ENCODE results near the gene AIRE.
"Not testable (repeated sequence)": the region's sequence is repeated elsewhere in the genome, so short reads cannot be mapped to it uniquely, and the experiment has no call there.

AIRE gene

DNA sequence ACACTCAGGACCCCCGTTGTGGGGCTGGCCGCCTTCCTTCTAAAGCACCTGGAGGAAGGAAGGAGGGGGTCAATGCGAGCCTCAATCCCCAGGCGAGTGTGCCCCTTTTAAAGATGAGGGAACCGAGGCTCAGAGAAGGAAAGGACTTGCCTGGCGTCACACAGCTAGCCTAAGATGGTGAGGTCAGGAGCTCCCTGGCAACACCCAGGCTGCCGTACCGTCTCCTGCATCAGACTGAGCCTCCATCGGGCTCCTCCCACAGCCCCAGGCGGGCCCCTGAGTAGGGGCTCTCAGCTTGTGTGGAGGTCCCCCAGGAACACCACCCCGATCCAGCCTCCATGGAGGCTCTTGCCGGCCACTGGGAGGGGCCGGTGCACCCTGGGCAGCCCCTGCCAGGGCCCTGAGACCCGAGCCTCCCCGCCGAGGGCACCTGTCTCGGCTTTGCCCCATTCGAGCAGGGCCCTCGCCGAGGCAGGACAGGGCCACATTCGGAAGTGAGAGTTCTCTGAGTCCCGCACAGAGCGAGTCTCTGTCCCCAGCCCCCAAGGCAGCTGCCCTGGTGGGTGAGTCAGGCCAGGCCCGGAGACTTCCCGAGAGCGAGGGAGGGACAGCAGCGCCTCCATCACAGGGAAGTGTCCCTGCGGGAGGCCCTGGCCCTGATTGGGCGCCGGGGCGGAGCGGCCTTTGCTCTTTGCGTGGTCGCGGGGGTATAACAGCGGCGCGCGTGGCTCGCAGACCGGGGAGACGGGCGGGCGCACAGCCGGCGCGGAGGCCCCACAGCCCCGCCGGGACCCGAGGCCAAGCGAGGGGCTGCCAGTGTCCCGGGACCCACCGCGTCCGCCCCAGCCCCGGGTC, at the start of gene AIRE:
AIRE (plus strand) TSS at position 739 of the 855 bp plus-strand sequence. CDS start 131 bp downstream, outside the sequence.
- Mint-ChIP-seq H3K4me3 (no peak within 1 kb of the TSS), H3K9me3 (no peaks in the 10 kb centered on the region), H3K27me3 (peaks cover 12% of the 10 kb centered on the region), H3K27ac (no peak within 1 kb of the TSS), H3K4me1 (no peaks in the 10 kb centered on the region)
- DNase-seq (no peak), ATAC-seq (peak; percentile 17)

DNA sequence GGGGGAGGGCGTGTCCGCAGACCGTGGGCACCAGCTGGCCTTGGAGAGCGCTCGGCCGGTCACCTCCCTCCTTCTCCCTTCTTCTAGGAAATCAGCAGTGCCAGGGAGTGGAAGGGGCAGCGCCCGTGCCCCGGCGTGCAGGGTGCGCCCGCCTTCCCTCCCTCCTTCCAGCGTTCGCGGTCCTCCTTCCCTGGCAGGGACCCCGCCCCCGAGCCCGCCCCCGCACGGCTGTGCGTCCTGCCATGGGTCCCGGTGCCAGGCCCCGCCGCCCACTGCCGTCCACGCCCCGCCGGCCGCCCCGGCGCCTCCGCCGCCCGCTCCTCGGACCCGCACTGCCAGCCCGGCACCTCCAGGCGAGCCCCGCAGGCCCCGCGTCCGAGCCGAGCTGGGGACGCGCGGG, 45.3 kb upstream of the AIRE start:
- not testable (repeated sequence) for H3K27ac Mint-ChIP-seq, H3K4me3 Mint-ChIP-seq, H3K27me3 Mint-ChIP-seq, H3K9me3 Mint-ChIP-seq, H3K4me1 Mint-ChIP-seq, DNase-seq
- ATAC-seq = peak; percentile 1

DNA sequence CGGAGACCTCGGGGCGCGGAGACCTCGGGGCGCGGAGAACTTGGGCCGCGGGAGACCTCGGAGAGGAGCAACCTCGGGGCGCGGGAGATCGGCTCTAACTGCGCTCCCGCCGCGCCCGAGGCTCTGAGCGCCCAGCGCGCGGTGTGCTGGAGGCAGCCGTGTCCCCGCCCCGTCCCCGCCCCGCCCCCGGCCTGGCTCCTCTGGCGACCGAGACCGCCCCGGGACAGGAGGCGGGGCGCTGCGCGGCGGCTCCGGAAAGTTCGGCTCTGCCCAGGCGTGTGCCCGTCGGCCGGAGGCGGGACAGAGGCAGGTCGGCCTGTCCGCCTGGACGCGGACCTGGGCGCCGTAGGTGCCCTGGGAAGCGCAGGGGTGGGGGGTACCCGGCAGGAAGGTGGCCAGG, 44.8 kb upstream of the AIRE start, which contains the start of gene ICOSLG:
ICOSLG (minus strand) TSS at position 102 of the 400 bp plus-strand sequence. CDS start 126 bp downstream, outside the sequence.
- H3K4me3 Mint-ChIP-seq, H3K27ac Mint-ChIP-seq, DNase-seq, H3K4me1 Mint-ChIP-seq, H3K27me3 Mint-ChIP-seq, H3K9me3 Mint-ChIP-seq: not testable (repeated sequence)
- peak; percentile 53 for ATAC-seq

DNA sequence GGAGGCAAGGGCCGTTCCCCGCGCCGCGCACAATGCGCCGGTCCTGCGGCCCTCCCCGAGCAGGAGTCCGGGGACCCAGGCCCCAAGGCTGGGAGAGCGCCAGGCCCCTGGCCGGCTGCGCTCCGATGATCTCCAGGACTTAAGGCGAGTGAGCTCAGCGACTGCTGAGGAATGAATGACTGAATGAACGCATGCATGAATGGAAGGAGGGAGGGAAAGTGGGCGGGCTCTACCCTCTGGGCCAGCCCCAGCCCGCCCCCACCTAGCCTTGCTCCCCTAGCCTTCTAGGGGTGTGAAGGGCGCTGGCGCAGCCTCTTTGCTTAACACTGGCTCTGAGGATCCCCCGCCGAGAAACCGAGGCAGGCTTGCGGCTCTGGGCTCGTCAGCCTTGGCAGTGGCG, 44.4 kb upstream of the AIRE start:
- not testable (repeated sequence) for H3K4me3 Mint-ChIP-seq, DNase-seq, H3K27me3 Mint-ChIP-seq, H3K4me1 Mint-ChIP-seq, H3K27ac Mint-ChIP-seq, H3K9me3 Mint-ChIP-seq
- peak; percentile 27 for ATAC-seq

DNA sequence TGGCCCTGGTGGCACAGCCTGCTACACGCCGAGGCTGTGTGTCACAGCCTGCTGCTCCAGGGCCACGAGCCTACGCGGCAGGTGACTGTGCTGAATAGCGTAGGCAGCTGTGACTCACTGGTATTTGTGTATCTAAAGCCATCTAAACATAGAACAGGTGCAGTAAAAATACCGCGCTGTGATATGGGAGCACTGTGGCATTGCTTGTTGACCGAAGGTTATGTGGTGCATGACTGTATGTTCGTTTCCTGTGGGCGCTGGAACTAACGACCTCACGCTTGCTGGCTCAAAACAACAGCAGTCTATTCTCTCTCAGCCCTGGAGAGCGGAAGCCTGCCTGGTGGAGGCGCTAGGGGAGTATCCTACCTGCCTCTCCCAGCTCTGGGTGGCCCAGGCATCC, 41.7 kb upstream of the AIRE start:
- not testable (repeated sequence) for H3K27me3 Mint-ChIP-seq, H3K4me1 Mint-ChIP-seq, H3K27ac Mint-ChIP-seq, H3K9me3 Mint-ChIP-seq, H3K4me3 Mint-ChIP-seq, DNase-seq
- ATAC-seq = peak; percentile 91

DNA sequence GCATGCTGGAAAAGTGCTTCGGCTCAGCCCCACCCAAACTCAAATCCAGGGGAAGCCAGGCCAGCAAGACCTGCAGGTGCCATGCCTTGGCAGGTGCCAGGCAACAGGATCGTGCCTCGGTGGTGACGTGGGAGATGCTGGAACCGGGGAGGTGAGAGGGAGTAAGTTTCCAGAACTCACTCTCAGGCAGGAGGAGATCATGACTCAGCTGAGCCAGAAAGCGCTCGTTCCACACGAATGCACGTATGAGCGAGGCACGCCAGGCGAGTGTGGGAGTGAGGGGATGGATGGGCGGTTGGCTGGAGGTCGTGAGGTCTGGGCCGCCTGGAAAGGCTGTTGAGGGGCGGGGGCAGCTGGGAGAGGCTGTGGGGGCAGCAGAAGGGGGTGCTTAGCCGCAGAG, 37.8 kb upstream of the AIRE start:
- not testable (repeated sequence) for H3K27ac Mint-ChIP-seq, H3K4me3 Mint-ChIP-seq, H3K4me1 Mint-ChIP-seq, H3K27me3 Mint-ChIP-seq, H3K9me3 Mint-ChIP-seq, DNase-seq, ATAC-seq

DNA sequence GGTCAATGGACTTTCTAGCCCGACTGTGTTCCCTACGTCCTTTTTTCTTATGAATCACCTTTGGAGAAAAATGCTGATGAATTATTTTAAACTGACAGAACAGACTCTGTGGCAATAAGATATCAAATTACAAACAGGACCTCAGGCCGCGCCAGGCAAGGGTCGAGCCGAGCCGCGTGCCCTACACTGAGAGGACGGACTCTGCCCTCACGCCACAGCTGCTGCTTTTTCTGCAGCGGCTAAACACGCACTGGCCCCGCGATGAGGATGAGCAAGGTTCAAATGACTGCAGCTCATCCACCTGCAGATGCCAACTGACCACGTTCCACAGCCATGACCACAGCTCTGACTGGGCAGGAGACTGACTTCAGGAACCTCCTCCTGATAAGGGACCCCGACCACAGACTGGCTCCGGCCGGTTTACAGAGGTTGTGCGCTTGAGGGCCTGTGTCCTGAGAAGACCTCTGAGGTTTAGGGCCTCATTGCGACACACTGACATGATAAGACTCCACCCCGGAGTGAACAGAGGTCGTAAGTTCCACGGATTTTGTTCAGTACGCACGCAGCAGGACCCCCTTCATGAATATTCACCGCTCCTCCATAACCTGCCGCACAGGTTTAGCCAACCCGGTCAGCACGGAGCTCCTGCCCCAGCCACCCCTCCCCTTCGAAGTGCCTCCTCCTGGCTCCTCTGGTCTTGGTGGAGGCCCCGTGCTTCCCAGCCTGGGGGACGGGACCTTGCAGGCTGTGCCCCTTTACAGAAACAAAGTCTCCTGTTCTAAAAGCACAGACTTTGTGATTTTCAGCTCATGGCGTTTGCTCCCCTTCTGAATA, 36.3 kb upstream of the AIRE start:
- H3K4me1 Mint-ChIP-seq, H3K9me3 Mint-ChIP-seq, DNase-seq, H3K4me3 Mint-ChIP-seq, ATAC-seq, H3K27ac Mint-ChIP-seq: not testable (repeated sequence)
- peaks cover 11% of the 10 kb centered on the region for H3K27me3 Mint-ChIP-seq

DNA sequence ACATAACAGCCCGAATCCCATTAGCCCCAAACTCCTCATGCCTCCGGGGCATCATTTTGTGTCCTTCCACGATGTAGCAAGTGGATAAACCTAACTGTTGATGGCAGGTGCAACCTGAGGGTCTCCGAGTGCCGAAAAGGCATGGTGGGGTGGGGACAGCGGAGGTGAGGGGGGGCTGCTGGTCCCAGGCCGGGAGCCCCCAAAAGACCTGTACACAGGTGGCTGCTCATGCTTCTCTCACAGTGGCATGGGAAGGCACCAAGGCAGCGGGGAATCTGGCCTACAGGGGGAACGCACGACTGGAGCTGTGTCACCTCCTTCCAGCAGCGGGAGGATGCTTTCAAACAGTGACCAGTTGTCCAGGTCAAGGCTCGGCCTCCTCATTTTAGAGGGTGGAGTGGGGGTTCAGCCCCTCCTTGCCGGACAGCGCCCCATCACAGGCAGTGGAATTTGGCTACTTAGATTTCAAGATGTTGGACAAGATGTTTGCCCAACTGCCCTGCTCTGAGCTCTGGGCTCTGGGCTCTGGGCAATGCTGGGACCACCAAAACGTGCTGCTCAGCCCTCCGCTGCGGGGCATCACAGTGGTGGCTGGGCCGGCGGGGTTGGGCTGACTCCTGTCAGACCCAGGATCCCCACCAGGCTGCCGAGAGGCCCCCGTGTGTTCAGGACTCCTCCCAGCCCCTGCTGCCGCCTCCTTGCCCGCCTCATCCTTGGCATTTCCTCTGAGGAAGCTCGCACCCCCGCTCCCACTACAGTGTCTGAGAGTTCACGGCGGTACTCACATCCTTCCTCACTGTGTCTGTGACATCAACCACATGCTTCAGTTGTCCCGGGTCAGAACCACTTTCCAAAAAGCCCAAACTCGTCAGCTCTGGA, 31.6 kb upstream of the AIRE start:
- DNase-seq = no peak
- no peak for ATAC-seq
- no peak overlapping the region for H3K27ac Mint-ChIP-seq
- no peak overlapping the region for H3K4me3 Mint-ChIP-seq
- H3K9me3 Mint-ChIP-seq = no peaks in the 10 kb centered on the region
- H3K27me3 Mint-ChIP-seq = peaks cover 22% of the 10 kb centered on the region
- H3K4me1 Mint-ChIP-seq = no peaks in the 10 kb centered on the region

DNA sequence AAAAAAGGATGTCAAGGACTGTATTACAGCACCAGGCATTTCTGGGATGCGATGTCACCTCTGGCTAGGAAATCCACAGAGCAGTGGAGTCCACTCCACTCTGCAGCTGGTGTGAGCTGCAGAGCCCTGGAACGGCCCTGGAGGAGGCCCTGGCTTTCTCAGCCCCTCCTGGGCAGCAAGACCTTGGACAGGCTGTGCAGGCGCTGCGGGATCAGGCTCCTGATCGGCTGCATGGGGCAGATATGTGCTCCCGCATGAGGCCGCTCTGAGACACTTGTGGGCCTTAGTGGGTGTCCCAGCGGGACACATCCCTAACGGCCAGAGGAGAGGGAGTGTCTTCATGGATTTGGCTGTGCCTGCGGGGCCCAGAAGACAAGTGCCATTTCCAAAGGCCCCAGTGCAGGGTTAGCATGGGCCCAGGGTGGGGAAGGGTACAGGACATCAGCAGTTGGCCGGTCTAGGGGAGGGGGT, 30.1 kb upstream of the AIRE start:
- H3K9me3 Mint-ChIP-seq = no peaks in the 10 kb centered on the region
- no peak overlapping the region for H3K27ac Mint-ChIP-seq
- ATAC-seq = no peak
- DNase-seq = no peak
- peaks cover 22% of the 10 kb centered on the region for H3K27me3 Mint-ChIP-seq
- no peak overlapping the region for H3K4me3 Mint-ChIP-seq
- H3K4me1 Mint-ChIP-seq = no peaks in the 10 kb centered on the region

DNA sequence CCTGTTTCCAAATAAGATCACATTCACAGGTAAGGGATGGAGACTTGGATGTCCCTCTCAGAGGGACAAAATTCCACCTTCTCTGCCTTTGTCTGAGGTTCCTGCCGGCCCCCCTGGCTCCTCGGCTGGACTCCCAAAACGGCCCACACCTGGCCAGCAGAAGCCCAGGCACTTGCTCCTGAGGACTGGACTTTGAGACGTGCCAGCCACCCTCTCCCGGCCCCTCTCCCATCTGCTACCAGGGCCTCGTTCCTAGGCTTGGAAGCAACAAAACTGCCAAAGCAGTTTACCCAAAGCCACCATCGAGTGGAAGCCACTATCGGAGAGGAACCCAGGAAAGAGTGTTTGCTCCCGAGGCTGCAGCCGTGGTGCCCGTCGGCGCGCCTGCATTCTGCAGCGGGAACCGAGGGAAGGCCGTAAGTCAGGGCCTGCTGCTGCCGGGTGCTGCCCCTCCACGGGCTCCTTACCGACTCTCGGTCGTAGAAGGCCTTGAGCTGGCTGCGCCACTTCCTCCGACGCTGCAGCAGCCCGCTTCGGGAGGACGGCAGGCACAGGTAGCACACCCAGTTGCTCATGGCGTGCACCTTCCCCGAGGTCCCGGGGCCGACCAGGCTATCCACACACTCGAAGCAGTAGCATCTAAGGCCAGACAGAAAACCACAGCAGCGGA, 27.5 kb upstream of the AIRE start:
- no peak for DNase-seq
- no peaks in the 10 kb centered on the region for H3K9me3 Mint-ChIP-seq
- peaks cover 22% of the 10 kb centered on the region for H3K27me3 Mint-ChIP-seq
- H3K4me1 Mint-ChIP-seq = no peaks in the 10 kb centered on the region
- H3K4me3 Mint-ChIP-seq = no peak overlapping the region
- no peak overlapping the region for H3K27ac Mint-ChIP-seq
- ATAC-seq = no peak

DNA sequence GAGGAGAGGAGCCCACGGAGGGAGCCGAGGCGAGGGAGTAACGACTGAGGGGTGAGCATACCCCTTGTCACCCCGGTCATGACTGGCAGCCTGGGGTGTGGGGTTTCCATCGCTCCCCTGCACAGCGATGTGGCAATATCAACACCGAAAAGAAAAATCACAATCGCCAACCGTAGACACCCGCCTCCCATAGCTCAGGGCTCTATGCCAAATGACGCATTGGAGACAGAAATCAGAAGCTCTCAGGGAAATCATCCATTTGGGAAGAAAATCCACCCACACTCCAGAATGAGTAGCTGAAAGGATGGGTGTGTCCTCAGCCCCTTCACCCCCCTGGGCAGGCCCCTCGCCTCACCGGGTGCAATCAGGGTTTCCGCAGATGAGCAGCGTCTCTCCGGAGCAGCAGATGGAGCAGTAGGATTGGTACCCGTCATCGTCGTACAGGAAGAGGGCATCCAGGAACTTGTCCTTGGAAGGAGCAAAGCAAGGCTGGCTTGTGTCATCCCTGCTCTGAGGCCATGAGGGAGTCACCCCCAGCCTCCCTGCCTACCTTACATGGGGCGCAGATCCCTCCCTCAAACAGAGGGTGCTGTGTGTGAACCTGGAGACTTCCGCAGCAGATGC, 26.5 kb upstream of the AIRE start:
- H3K27me3 Mint-ChIP-seq = peaks cover 13% of the 10 kb centered on the region
- ATAC-seq (no peak), DNase-seq (no peak)
- no peaks in the 10 kb centered on the region for H3K4me1 Mint-ChIP-seq
- peak overlapping the region in 1 of 2 donors; percentile 17 for H3K27ac Mint-ChIP-seq
- no peak overlapping the region for H3K4me3 Mint-ChIP-seq
- no peaks in the 10 kb centered on the region for H3K9me3 Mint-ChIP-seq

DNA sequence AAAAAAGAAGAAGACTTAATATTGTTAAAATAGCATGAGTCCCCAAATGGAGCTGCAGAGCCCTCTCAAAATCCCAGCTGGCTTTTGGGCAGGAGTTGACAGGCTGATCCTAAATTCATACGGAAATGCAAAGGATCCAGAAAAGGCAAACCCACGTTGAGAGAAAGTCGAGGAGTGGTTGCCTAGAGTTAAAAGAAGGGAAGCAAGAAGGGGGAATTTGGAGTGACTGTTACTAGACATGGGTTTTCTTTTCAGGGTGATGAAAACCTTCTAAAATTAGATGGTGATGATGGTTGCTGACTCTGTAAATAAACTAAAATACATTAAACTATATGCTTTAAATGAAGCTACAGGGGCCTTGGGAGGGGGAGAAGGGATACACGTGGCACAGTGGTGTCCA, 25.6 kb upstream of the AIRE start:
- Mint-ChIP-seq H3K4me3 (no peak overlapping the region), H3K27ac (no peak overlapping the region), H3K9me3 (no peaks in the 10 kb centered on the region), H3K27me3 (peaks cover 5% of the 10 kb centered on the region), H3K4me1 (no peaks in the 10 kb centered on the region)
- ATAC-seq (no peak), DNase-seq (no peak)

DNA sequence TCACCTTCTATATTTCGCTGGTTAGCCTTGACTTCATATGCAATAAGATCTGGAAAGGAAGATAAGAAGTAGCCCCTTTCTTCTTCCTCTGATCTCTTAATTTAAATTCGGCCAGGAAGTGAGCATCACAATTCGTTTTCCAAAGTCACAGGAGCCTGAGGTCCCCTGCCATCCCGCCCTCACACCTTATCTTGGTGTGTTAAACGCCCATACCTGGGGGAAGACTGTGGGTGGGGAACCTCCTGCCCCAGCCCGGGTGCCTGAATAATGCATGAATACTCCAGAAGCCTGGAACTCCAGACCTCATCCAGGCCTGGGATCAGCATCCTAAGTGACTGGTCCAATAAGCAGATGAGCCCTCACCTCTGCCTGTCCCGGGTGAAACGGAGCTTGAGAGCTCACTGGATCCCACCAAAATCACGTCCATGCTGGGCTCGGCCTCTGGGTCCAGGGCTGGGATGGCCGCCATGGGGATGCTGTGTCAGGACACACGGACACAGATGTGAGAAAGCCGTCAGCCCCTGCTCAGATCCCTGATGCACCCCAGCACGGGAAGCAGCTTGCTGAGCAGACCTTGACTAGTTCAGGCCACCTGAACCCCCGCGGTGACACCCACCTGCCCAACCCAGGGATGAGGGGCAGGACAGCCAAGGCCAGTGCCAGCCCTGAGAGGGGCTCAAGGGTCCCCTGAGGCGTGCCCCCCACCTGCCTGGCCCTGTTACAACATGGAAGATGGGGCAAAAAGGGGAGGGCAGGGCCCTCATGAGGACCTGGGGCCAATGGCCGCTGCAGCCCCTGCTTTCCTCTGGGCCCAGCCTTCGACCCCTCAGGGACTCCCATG, 24.7 kb upstream of the AIRE start:
- no peaks in the 10 kb centered on the region for H3K9me3 Mint-ChIP-seq
- H3K27ac Mint-ChIP-seq = peak overlapping the region in 1 of 2 donors; percentile 23
- DNase-seq = no peak
- ATAC-seq = no peak
- no peaks in the 10 kb centered on the region for H3K4me1 Mint-ChIP-seq
- no peak overlapping the region for H3K4me3 Mint-ChIP-seq
- H3K27me3 Mint-ChIP-seq = no peaks in the 10 kb centered on the region
